Neural cell (in vitro differentiated cells): ENCODE results near the gene IQGAP2. TPM values are rescaled to one million over a fixed set of nuclear protein-coding genes. Genes with fewer than 3 reads are reported as not detected.

Experiments
- H2AFZ ChIP-seq: fragments of 200-600, 300-800 bp; sonication (generic), shearing (Covaris generic); 2 replicates; pipeline ENCODE4 v1.6.0; 2014; ENCODE audit warnings: low read depth, mild to moderate bottlenecking, antibody characterized with exemption, low read length, moderate library complexity
- H3F3A ChIP-seq: fragments of 200-600 bp; shearing (Covaris generic); 2 replicates; pipeline ENCODE4 v1.6.1; 2016; ENCODE audit warnings: mild to moderate bottlenecking, moderate library complexity, mixed read lengths, antibody characterized with exemption, low read length; ENCODE audit not compliant: insufficient read depth, poor library complexity, severe bottlenecking
- H3K27ac ChIP-seq: fragments of 200-600, 300-800 bp; sonication (generic), shearing (Covaris generic); 2 replicates; pipeline ENCODE4 v1.5.1; 2014; ENCODE audit warnings: mild to moderate bottlenecking, low read length, moderate library complexity
- H3K27me3 ChIP-seq: fragments of 300-800, 200-600 bp; sonication (generic), shearing (Covaris generic); 2 replicates; pipeline ENCODE4 v1.6.0; 2014; ENCODE audit warnings: mild to moderate bottlenecking, low read depth, low read length, moderate library complexity; ENCODE audit not compliant: insufficient read depth
- H3K36me3 ChIP-seq: fragments of 300-800, 200-600 bp; sonication (generic), shearing (Covaris generic); 2 replicates; pipeline ENCODE4 v1.5.1; 2014; ENCODE audit warnings: mild to moderate bottlenecking, antibody characterized with exemption, low read length, moderate library complexity; ENCODE audit not compliant: insufficient read depth
- H3K4me2 ChIP-seq: fragments of 300-800, 200-600 bp; sonication (generic), shearing (Covaris generic); 2 replicates; pipeline ENCODE4 v1.6.0; 2014; ENCODE audit warnings: mild to moderate bottlenecking, low read length
- H3K4me3 ChIP-seq: fragments of 300-800, 200-600 bp; sonication (generic), shearing (Covaris generic); 2 replicates; pipeline ENCODE4 v1.5.1; 2014; ENCODE audit warnings: mild to moderate bottlenecking, low read length, moderate library complexity
- H3K79me2 ChIP-seq: fragments of 200-600 bp; shearing (Covaris generic); replicated peaks from 2 replicates; pipeline ENCODE4 v1.6.0; 2014; ENCODE audit warnings: mild to moderate bottlenecking, low read length, moderate library complexity; ENCODE audit not compliant: insufficient read depth
- H3K9ac ChIP-seq: fragments of 300-800, 200-600 bp; sonication (generic), shearing (Covaris generic); 2 replicates; pipeline ENCODE4 v1.6.1; 2016; ENCODE audit warnings: mild to moderate bottlenecking, low read length, mixed read lengths
- H3K9me2 ChIP-seq: fragments of 200-600 bp; shearing (Covaris generic); 2 replicates; pipeline ENCODE4 v1.6.1; 2016; ENCODE audit warnings: mild to moderate bottlenecking, low read length, mixed read lengths; ENCODE audit not compliant: insufficient read depth
- H3K9me3 ChIP-seq: fragments of 200-600, 300-800 bp; sonication (generic), shearing (Covaris generic); 2 replicates; pipeline ENCODE4 v1.6.1; 2016; ENCODE audit warnings: mild to moderate bottlenecking, mixed run types, low read length, moderate library complexity, mixed read lengths
- H4K20me1 ChIP-seq: fragments of 200-600 bp; shearing (Covaris generic); 2 replicates; pipeline ENCODE4 v1.6.1; 2016; ENCODE audit warnings: mild to moderate bottlenecking, mixed run types; ENCODE audit not compliant: insufficient read depth
- EP300 ChIP-seq: fragments of 450-650 bp; conservative IDR thresholded peaks from 2 replicates; pipeline ENCODE4 v1.6.1; 2014; ENCODE audit warnings: antibody characterized with exemption, mild to moderate bottlenecking, moderate library complexity; ENCODE audit not compliant: poor library complexity, severe bottlenecking
- EZH2 ChIP-seq: fragments of 200-600, 300-800 bp; shearing (Covaris generic), sonication (generic); IDR thresholded peaks from 2 replicates; pipeline ENCODE4 v1.6.1; 2014; ENCODE audit warnings: antibody characterized with exemption, low read length, borderline replicate concordance, mild to moderate bottlenecking; ENCODE audit not compliant: insufficient read depth, poor library complexity, severe bottlenecking
- MXI1 ChIP-seq: fragments of 450-650 bp; conservative IDR thresholded peaks from 2 replicates; pipeline ENCODE4 v1.6.1; 2014; ENCODE audit warnings: antibody characterized with exemption, mild to moderate bottlenecking; ENCODE audit not compliant: poor library complexity, severe bottlenecking
- POLR2AphosphoS5 ChIP-seq: IDR thresholded peaks from 2 replicates; pipeline ENCODE4 v1.6.1; 2012
- RAD21 ChIP-seq: fragments of 450-650 bp; conservative IDR thresholded peaks from 2 replicates; pipeline ENCODE4 v1.6.1; 2014; ENCODE audit warnings: antibody characterized with exemption, mild to moderate bottlenecking, moderate library complexity
- REST ChIP-seq: IDR thresholded peaks from 2 replicates; pipeline ENCODE4 v1.6.1; 2012; ENCODE audit warnings: borderline replicate concordance
- SMC3 ChIP-seq: fragments of 450-650 bp; conservative IDR thresholded peaks from 2 replicates; pipeline ENCODE4 v1.6.1; 2014; ENCODE audit warnings: antibody characterized with exemption, mild to moderate bottlenecking, moderate library complexity; ENCODE audit not compliant: poor library complexity
- TAF1 ChIP-seq: IDR thresholded peaks from 2 replicates; pipeline ENCODE4 v1.6.1; 2012; ENCODE audit warnings: low read depth
- polyA plus RNA-seq: library from polyadenylated mRNA; depleted of rRNA; stranded (reverse); fragments of >200 nt; gene quantifications from 2 replicates; pipeline ENCODE4 v1.2.3, GENCODE V29; 2014
- TF ChIP-seq, protein P1 (sequence below): fragments of 450-650 bp; IDR thresholded peaks from 2 replicates; pipeline ENCODE4 v1.5.1; 2014; ENCODE audit warnings: antibody characterized with exemption, mild to moderate bottlenecking, moderate library complexity; ENCODE audit not compliant: poor library complexity, severe bottlenecking

IQGAP2 gene
- polyA plus RNA-seq, 1 donor from 2014 or later: 5.2 TPM

DNA sequence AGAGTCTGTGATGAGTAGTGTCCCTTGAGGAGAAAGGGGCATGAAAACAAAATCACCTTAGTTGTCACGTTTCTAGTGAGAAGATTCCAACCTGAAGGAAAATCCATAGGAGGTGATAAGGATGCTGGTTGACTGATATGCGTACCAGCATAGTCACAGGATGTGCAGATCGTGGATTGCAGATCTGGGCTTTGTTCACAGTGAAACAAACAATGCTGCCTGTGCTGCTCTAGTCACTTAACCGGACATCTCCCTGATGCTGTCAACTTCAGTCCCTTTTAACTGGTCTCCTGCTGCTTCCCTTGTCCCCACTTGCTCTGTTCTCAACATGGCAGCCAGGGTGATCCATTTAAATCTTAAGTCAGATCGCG, 89.7 kb downstream of the IQGAP2 start:
- no peak overlapping the region for H2AFZ ChIP-seq
- H3K9me3 ChIP-seq: no peaks in the 10 kb centered on the region
- no peaks in the 10 kb centered on the region for H3K36me3 ChIP-seq
- no peak overlapping the region for H3K27ac ChIP-seq
- H4K20me1 ChIP-seq: no peaks in the 10 kb centered on the region
- no peaks in the 10 kb centered on the region for H3F3A ChIP-seq
- H3K4me3 ChIP-seq: no peak overlapping the region
- no peak overlapping the region for H3K4me2 ChIP-seq
- no peak for TF ChIP-seq EP300
- TF ChIP-seq SMC3: no peak
- TF ChIP-seq TAF1: no peak
- TF ChIP-seq, protein P1, sequence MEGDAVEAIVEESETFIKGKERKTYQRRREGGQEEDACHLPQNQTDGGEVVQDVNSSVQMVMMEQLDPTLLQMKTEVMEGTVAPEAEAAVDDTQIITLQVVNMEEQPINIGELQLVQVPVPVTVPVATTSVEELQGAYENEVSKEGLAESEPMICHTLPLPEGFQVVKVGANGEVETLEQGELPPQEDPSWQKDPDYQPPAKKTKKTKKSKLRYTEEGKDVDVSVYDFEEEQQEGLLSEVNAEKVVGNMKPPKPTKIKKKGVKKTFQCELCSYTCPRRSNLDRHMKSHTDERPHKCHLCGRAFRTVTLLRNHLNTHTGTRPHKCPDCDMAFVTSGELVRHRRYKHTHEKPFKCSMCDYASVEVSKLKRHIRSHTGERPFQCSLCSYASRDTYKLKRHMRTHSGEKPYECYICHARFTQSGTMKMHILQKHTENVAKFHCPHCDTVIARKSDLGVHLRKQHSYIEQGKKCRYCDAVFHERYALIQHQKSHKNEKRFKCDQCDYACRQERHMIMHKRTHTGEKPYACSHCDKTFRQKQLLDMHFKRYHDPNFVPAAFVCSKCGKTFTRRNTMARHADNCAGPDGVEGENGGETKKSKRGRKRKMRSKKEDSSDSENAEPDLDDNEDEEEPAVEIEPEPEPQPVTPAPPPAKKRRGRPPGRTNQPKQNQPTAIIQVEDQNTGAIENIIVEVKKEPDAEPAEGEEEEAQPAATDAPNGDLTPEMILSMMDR: no peak
- no peak for TF ChIP-seq RAD21
- TF ChIP-seq MXI1: no peak
- TF ChIP-seq POLR2AphosphoS5: no peak
- TF ChIP-seq REST: no peak
- TF ChIP-seq EZH2: no peak
- H3K9me2 ChIP-seq: no peaks in the 10 kb centered on the region
- H3K79me2 ChIP-seq: no peaks in the 10 kb centered on the region
- H3K9ac ChIP-seq: no peak overlapping the region
- H3K27me3 ChIP-seq: no peaks in the 10 kb centered on the region

GRCh38 chr5:76493190-76493837, 90.2 kb downstream of the IQGAP2 start:
- Histone ChIP-seq H3K27me3 (no peaks in the 10 kb centered on the region), H3K36me3 (no peaks in the 10 kb centered on the region), H3F3A (no peaks in the 10 kb centered on the region), H3K27ac (no peak overlapping the region), H3K4me3 (no peak overlapping the region), H3K9me2 (no peaks in the 10 kb centered on the region), H4K20me1 (no peaks in the 10 kb centered on the region), H3K9me3 (no peaks in the 10 kb centered on the region), H3K4me2 (no peak overlapping the region), H2AFZ (no peak overlapping the region), H3K79me2 (no peaks in the 10 kb centered on the region), H3K9ac (no peak overlapping the region)
- TF ChIP-seq REST (no peak), TAF1 (no peak), POLR2AphosphoS5 (no peak), RAD21 (no peak), SMC3 (no peak), MXI1 (no peak), EP300 (no peak), EZH2 (no peak)
- TF ChIP-seq, protein P1: no peak
